ENCODE results near the gene RMDN3.

The RMDN3 gene

DNA sequence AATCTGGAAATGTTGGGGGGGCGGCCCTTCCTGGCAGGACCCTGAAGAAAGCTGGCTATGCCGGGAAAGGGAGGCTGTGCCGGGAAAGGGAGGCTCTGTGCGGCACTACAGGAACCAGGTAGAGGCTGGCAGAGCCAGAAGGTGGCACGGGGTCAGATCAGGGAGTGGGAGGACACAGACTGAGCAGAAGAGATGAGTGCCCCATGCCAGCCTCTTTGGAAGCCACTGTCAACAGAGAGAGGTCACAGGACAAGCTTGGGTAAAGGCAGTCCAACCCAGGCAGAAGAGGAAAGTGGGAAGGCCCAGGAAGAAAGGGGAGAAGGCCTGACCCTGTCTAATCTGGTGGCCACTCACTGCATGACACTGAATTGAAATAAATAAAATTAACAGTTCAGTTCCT is 16.2 kb upstream of the RMDN3 start:
- DNase-seq = no peak

DNA sequence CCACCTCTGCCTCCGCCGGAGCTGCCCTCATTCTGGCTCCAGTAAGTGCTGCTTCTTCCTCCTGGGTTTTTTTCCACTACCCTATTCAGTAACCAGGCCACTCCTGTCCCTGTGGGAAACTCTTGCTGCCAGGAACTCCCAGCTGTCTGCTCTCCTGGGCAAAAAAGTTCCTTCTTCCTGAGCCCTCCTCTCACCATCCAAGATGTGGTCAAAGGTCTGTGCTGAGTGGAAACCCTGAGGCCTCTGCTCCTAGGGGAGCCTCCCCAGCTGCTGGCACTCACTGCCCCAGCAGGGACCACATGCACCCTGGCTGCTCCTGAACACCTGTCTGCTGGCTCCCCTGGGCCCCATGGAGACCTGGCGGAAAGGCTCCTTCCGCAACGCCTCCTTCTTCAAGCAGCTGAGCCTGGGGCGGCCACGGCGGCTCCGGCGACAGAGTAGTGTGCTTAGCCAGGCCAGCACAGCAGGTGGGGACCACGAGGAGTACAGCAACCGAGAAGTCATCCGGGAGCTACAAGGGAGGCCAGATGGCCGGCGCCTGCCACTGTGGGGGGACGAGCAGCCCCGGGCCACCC is 15.2 kb upstream of the RMDN3 start:
- no peak for DNase-seq

DNA sequence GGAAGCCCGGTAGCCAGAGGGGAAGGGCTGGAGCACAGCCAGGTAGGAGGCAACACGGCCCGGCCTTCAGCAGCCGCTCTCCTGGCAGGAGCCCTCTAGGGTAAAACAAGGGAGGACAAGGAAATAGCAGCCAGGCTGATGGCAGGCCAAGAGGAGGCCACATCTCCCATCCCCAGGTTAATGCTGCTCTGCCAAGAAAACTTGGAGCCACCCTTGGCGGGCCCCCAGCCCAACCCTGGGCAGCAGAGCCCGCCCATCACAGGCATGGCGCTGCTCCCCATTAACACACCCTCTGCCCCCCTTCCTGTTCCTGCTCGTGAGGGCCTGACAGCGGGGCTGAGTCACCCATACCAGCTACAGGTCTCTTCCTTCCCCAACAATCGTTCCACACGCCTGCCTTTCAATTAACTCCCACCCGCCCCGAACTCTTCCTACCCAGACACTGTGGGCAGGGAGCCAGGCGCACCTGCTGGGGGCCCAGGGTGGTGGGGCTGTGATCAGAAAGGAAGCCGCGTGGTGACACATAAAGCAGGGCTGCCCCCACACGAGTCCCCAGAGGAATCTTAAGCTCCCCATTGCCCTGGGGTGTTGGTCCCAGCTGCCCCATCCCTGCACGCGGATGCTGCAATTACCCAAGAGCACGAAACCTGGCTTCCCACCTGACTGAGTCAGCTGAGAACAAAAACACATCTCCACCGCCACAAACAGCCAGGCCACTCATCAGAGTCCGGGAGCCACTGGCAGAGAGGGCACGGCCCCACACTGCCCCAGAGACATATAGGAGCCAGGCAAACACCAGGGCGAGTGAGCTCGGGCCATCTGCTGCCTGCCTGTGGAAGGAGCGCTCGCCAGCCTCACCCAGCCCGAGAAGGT is 14.5 kb upstream of the RMDN3 start, which contains the start of gene C15orf62:
C15orf62 (plus strand) TSS at position 707 of the 873 bp plus-strand sequence. CDS start 516 bp downstream, outside the sequence.
- no peak for DNase-seq

DNA sequence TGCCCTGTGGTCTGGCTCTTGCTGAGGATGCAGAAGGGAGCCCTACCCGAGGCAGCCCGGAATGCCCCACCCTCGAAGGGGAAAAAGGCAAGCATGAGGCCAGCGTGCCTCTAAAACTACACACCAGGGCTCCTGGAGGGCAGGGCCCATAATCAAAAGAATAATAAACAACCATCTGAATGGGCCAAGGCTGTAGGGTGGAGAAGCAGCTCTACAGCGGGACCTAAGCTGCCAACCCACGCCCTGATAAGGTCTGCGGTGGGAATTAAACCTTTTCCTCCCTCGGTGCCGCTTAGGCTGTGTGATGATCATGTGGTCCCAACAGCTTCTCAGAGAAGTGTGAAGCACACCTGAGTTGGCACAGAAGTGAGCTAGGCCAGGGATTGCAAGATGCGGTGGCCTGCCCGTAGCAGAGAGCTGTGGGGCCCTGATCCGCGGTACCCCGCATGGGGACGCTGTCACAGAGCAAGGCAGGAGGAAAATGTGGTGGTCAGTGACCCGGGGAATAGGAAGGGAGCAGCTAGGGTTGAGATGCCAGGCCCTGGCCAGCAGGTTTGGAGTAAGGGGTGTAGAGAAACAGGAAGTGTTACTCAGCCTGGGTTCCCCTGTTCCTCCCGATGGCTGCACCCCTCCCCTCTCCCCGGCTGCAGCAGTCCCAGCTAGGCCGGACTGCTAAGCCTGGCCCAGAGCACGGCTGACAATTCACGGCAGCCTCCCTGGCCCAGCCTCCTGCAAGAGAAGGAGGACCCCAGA is 13.6 kb upstream of the RMDN3 start:
- no peak for DNase-seq

DNA sequence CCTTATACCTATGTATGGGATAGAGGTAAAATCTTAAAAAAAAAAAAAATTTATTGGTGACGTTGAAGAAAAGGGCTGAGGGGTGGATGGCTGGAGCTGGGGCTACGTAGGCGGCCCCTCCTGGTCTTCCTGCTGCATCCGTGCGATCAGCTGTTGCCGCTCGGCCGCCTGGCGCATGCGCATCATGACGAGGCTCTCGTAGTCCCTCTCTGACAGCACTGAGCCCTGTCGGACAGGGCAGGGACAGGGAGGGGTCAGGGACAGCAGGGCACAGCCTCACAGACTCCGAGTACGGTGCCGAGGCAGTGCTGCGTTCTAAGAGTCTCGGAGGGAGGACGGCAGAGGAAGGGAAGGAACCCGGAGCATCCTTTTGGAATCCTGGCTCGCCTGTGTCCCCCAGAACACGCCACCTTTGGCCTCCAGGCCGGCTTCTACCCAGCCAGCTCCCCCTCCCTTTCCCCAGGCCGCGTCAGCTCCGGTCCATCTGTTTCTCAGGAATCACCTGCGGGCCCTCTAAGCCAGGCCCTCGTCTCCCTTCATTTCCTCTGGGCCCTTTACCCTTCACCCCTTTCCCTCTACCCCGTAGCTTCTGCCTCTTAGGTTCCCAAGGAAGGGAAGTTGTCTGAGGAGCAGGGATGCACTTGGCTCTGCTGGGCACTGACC is 12.9 kb upstream of the RMDN3 start:
- no peak for DNase-seq

DNA sequence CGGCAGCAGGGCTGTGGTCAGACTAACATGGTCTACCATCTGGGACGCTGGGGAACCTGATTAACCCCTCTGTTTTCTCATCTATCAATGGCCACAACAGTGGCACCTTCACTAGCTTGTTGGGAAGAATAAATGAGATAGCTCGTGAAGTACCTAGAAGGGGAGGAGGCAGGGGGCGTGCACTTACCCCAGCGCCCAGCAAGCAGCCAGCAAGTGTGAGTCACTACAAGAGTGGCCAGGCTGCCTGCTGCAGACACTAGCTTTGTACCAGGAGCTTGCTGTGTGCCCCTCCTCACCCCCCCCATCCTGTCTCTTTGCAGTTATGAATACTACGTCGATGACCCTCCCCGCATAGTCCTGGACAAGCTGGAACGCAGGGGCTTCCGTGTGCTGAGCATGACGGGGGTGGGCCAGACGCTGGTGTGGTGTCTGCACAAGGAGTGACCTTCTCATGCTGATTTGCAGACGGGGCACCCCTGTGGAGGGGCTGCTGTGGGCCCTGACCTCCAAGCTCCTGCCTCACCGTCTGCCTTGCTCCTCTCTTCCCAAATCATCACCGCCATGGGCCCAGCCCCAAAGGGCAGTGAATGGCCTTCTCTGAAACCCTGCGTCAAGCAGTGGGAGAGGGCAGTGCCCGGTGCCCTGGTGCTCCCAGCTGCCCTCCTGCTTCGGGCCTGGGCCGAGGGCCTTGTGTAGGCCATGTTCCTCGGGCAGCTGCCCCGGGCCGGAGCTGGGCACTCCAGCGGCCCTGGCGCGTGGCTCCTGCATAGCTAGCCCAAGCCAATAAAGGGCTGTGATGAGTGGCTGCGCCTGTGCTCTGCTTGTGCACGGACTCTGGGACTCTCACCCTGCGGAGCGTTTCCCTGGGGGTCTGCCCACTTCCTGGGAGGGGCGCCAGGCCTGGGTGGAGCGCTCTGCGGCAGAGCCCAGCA is 12.1 kb upstream of the RMDN3 start:
- DNase-seq = no peak

DNA sequence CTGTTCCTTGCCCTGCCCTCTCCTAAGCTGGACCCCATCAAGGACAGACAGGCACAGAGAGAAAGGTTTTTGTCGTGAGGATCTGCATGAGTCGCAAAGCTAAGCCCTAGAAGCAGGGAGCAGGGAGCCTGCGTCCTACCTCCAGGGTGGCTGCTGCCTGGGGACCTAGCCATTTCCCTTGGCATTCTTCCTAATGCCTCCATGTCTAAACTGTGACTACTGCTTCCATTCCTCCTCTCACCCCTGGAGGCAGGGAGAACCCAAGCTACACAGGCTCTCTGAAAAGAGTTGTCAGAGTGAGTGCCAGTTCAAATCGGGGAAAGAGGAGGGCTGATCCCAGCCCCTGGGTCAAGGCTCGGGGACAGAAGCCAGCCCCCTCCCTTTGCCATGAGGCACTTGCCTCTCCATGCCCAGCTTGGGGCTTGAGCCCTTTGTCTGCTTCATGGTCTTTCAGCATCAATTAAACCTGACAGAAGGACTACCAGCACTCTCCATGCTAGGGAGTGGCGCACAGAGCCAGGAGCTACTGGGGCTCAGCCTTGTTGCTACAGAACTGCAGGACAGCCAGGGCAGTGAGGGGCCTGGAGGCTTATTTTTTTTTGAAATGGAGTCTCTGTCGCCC is 11.3 kb upstream of the RMDN3 start:
- no peak for DNase-seq

DNA sequence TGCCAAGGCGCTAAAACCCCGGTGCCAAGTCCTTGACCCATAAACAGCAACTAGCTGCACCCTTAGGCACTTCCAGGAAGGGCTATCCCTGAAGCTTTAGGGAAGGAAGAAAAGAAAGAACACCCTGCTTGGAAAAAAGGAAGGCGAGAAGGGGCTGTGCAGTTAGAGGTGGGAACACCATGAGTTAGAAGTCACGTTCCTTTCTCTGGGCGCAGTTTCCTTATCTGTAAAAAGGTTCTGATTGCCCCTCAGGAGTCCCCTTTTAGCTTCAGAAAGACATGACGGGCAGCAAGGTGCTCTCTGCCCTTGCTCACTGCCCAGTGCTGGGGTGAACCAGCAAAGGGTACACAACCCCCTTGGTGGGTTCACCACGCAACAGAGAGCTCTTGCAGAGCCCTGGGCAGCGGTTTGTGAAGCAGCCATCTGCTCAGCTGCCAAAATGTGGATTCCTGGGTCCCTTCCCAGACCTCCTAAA is 9.6 kb upstream of the RMDN3 start:
- no peak for DNase-seq

DNA sequence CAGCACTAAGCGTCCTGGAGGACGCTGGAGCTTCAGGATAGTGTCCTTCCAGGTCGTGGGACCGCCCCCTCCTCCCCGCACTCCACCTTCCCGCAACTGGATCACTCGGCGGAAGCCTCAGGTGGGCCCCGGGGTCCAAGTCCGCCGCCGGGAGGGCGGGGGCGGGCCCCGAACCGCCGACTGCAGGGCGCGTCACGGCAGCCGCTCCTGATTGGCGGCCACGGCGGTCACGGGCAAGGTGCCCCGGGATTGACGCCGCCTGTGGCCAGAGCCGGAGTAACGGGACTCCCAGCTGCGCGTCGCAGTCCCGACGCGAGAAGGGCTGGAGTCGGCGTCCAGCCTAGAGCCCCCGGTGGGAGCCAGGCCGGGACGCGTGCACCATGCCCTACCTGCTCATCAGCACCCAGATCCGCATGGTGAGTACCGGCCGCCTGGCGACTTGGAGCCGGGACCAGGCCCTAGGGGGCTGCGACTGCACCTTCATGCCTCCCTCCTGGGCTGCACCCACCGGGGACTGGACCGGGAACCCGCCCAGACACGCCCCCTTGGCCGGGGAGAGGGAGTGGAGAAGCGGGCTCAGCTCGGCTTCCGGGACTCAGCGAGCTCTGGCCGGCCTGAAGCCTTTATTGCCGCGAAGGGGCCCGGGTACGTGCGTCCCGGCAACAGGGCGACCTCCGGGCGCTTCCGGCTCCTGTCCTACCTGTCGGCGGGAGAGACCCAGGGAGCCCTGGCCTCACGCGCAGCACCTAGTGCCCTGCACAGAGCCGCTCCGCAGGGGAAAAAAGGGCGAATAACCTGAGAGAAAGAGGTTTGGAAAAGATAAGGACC is 9.0 kb upstream of the RMDN3 start, which contains the start of gene GCHFR:
GCHFR (plus strand) TSS at position 268 of the 828 bp plus-strand sequence; CDS start at position 381, 113 bp downstream.
- DNase-seq = no peak

DNA sequence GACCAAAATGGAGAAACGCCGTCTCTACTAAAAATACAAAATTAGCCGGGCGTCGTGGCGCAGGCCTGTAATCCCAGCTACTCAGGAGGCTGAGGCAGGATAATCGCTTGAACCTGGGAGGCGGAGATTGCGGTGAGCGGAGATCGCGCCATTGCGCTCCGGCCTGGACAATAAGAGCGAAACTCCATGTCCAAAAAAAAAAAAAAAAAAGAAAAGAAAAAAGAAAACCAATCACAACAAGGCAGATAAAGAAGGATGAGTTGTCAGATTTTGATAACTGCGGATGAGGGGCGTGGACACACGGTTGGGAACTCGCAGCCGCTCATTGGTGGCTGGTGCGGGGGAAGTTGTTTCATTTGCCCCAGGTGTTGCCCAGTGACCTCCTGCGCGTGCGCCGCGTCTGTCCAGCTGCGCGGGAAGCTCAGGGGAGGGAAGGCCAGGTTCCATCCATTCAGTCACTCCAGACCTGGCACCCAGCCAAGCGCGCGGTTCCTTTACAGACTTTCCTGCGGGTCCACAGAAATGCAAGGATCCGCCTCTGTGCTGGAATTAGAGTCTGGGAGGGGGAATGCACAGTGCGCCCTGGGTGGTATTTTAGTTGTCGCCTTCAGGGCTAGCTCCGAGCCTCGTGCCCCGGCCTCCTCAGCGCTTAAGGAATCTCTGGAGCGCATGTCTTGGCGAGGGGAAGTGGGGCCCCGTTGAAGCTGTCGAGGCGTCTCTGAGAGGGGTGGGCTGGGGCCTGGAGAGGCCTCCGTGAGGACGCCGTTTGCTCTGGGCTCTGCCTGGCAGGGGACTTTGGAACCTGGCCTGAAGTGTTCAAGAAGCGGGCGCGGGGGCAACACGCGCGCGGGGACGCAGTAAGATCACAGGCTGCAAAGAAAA is 8.1 kb upstream of the RMDN3 start:
- no peak for DNase-seq

DNA sequence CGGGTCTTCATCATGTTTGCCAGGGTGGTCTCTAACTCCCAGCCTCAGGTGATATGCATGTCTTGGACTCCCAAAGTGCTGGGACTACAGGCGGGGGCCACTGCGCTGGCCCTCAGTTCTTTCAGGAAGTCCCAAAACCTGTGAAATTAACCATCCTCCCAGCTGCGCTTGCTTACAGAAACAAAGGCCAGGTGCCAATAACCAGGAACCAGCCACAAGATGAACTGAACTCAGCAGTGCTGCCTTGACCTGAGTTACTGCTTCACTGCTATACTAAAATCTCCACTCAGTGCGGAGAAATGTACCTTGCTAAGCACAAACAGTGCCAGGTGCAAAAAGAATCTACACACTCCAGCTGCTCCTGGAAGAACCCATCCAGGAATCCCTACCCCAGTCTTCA is 4.9 kb upstream of the RMDN3 start:
- DNase-seq = no peak

DNA sequence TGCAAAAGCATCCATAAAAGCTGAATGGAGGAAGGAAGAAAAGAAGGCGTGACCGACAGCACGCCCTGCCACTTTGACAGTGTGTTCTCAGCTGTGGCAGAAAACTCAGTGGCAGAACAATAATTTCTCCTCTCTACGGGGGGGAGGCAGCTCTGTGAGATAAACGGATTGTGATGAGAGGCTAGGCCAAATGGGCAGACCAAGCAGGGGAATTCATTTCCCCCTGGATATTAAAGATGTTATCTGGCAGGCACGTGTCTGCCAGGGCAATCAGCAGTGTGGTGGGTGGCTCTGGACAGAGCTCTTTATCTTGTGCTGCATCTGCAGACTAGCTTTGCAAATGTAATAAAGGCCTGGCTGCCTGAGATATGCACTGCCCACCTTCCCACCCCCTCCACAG is 1.9 kb upstream of the RMDN3 start:
- no peak for DNase-seq

DNA sequence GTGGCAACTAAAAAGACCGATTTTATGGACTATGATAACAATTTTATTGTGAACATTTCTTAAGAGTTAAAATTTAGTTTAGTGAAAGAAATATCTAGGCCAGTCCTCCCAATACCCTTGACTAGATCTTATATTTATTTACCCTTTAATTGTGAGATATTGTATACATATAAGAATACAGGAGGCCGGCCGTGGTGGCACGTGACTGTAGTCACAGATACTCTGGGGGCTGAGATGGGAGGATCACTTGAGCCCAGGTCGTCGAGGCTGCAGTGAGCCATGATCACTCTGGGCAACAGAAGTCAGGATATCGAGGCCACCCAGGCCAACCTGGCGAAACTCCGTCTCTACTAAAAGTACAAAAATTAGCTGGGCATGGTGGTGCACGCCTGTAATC is 756 bp upstream of the RMDN3 start:
- no peak for DNase-seq

DNA sequence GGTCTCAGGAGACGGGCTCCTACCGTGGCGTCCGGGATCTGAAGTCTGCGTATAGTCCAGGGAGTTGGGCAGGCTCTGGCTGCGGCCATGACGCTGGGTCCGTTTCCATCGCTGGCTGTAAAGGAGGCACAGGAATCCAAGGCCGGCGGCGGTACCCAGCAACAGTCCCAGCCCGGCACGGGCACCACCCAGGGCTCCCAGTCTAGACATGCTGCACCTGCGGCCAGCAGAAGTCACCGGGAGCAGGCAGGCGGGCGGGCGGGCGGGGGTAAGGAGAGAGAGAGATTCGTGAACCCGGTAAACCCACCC is 526 bp downstream of the RMDN3 start:
- DNase-seq = no peak

DNA sequence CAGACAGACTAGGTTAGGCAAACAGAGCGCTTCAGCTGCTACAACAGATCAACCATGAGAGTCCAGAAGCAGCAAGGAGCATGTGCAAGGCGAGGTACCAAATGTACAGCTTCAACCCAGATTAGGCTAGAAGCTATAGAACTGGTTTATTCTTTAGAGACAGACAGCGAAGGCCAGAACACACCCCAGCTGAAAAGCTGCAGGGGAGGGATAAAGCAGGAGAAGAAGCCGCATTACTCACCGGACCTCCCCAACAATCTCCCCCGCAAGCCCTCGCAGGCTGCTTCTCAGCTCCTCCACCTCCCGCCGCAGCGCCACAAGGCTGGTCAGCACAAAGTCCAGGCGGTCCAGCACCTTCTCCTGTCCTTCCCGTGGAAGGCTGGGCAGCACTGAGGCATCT is 3.3 kb downstream of the RMDN3 start:
- no peak for DNase-seq

DNA sequence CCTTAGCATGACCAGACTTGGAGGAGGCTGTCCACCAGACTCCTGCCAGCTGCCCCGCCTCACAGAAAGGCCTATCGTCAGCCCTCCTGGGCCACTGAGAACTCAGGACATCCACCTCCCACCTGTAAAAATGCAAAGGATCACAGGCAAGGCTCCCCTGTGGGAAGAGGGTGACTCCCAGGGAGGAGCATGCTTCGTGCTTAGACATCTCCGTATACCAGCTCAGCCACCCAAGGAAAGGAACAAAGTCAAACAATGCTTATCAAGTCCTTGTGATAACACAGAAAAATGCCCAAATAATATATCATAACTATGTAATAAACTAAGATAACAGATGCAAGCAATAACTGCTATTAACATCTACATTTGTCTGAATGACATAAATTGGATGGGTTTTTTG is 4.2 kb downstream of the RMDN3 start:
- no peak for DNase-seq

DNA sequence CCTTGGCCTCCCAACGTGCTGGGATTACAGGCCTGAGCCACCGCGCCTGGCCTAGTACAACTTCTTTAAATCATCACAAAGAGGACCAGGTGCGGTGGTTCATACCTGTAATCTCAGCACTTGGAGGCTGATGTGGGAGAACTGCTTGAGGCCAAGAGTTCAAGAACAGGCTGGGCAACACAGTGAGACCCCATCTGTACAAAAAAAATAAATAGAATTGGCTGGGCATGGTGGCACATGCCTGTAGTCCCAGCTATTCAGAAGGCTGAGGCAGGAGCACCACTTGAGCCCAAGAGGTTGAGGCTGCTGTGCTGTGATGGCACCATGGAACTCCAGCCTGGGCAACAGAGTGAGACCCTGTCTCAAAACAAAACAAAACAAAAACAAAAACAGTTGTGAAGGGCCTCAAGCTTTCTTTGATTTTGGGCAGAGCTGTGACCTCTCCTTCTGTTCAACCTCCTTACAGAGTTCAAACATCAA is 5.9 kb downstream of the RMDN3 start:
- no peak for DNase-seq

DNA sequence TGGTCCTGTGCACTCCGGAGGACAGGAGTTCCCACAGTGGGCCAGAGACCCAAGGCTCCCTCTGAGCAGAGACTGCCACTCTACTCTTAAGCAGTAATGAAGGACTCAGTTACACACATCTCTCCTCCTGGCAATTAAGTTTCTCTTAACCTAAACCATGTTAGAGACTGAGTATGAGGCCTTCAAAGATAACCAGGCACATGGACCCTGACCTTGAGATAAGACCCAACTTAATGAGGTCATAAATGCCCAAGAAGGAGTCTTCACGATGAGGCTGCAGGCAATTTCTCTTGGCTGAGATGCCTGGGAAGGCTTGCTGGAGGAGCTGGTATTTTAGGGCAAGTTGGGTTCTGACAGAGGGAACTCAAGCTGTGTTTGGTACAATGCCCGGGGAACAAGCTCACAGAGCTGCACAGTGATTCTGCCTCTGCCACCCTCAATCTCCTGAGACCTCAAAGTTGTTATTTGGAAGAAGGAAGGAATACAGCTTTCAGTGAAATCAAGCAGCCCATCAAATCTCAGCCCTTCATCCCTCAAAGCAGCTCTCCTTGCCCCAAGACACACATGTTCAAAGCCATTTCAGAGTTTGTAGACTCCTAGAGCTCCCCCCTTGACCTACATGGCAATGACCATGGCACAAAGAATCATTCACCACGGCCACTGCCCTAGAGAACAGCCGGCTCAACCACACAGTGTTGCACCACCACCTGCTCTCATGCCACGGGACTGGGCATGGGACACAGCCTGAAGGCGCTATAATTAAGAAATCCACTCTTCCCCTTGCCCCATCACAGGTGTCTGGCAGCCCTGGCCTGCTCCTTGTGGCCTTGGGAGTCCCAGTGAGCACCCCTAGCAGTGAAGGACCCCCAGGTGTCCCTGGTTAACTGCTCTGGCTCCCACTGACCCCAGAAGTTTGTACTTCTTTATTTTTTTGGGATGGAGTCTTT is 7.1 kb downstream of the RMDN3 start:
- DNase-seq = no peak

Data from NCI-H1694 (cell line).